Middle frontal gyrus (tissue), 1 donor: Measurements from ENCODE around the gene TMEM30B.
"Not testable (repeated sequence)": the region's sequence is repeated elsewhere in the genome, so short reads cannot be mapped to it uniquely, and the experiment has no call there.

Source experiments
- DNase-seq: peaks from one replicate; pipeline ENCODE4 v3.0.0-alpha.2; 2015; ENCODE audit warnings: low spot score; ENCODE audit errors: extremely low spot score

The TMEM30B gene

DNA sequence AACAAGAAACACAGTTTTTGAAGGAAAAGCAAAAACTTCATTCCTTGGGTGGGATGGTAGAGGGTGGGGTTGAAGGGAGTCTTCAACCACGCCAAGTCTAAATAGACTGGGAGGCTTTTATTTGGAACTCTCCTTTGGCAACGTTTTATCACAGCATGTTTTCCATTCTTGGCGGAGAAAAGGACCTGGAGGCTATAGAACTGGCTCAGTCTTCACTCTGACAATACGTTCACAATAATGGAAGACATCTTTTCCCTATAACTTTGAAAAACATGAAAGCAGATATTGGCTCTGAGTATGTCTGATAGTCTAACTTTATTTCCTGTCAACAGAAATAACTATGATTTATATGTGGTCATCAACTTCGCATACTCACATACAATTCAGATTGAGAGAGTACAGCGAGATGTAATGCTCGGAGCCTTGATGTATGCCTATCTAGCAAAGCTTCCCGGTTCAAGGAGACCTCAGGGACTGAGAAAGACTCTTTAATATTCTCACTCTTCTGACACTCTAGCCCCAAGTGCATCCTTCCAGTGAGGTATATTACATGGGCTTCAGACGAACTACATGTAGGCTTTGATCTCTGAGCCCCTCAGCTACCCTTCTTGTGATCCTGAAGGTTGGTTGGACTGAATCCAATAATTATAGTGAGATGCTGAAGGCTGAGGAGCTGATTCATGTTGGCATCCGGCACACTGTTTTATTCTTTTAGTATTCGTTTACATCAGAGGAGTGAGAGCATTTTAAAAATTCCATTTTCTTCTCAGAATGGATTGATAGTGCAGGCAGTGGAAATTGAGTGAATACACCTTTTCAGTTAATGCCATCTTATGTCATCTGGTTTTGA lies 14.0 kb downstream of the TMEM30B start:
- no peak for DNase-seq

DNA sequence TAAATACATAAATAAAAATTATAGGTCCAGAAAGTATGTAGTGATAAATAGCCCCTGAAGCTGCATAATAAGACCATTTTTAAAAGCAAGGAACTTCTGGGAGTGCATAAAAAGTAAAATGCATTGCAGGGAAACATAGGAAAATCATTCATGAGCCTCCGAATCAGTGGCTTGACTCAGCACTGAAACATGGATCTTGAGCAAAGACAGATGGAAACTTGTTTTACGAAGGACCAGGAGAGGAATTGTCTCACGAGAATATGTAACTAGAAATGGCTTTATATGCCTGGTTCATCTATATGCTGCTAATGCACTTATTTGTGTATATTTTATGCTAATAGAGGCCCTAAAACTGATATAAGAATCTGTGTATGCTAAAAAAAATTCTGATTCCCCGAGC lies 14.7 kb downstream of the TMEM30B start:
- no peak for DNase-seq

DNA sequence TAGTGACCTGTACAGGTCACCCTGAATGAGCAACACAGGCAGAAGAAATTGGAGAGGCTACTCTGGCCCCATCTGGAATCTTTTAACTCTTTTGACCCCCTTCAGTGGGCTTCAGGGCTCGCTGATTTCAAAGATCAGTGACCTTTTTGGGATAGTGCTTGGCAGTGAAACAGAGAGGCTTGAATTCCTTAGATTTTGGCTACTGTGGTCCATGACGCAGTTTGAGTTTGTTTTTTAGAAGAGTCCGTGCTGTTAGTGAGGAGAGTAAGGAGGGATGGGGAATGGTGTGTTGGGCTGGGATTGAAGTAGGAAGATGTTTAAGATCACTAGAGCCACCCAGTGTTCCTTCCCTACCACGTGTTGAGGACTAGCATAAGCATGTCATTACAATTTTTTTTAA lies 16.5 kb downstream of the TMEM30B start:
- no peak for DNase-seq

DNA sequence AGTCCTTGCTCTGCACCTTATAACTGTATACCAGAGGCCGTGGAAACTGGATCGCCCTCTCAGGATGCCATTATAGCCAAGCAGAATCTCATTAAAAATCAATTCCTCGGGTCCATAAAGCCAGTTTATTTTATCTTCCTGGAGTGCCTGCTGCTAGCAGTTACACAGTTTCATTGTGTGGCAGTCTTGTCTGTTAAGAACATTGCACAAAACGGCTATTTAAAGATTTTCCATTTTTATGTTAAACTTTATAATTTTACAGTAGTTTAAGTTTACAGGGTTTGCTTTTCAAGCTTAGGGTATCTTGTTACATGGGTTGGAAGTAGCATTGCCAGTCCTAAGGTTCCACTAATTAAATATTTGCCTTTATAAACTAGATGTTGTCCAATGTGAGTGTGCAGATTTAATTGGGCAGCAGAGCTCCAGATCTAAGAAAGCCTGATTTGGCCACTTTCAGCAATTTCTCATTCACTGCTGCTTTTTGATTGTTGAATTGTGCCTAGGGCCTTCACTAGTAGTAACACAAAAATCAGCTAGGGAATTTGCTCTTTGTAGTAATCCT lies 17.0 kb downstream of the TMEM30B start:
- DNase-seq, result no peak

DNA sequence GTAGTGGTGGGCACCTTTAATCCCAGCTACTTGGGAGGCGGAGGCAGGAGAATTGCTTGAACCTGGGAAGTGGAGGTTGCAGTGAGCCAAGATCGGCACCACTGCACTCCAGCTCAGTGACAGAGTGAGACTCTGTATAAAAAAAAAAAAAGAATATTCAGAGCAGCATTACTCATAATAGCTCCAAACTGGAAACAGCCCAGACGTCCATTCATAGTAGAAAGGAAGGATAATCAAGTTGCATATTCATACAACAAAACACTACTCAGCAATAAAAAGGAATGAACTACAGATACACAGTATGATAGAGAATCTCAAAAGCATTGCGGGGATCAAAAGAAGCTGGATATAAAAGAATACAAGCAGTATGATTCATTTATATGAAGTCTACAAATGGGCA lies 19.1 kb downstream of the TMEM30B start:
- no peak for DNase-seq

DNA sequence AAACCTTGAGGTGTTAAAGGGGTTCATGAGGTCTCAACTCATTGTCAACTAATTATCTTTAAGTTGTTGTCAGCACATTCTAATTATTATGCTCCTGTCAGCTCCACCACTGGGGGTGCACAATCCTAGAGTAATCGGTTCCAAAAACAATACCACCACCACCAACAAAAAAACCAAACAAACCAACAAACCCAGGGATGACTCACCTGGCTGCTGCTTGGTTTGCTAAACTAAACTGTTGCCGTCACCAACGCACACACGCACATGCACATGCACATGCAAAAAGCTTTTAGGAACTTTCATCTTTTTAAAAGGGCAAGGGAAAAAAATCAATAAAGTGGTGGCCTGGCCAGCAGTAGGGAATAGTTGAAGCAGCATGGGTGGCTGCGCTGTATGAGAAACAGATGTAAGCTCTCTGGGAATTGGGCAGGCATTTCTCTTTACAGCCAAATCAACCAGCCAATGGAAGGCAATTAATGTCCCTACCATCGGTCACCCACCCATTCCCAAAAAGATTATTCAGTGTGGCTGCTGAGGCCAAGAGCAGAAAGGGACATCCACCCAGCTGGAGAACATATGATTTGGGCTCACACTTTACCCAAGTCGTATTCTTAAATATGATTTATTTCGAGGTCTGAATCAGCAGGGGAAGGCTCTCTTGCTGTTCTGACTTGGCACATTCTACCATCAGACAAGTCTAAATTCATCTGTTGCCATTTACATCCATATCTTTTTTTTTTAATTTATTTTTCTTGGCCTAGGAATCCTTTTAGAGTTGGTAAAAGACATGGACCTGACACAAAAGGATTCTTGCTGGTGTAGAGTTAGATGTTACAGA lies 20.0 kb downstream of the TMEM30B start:
- no peak for DNase-seq

DNA sequence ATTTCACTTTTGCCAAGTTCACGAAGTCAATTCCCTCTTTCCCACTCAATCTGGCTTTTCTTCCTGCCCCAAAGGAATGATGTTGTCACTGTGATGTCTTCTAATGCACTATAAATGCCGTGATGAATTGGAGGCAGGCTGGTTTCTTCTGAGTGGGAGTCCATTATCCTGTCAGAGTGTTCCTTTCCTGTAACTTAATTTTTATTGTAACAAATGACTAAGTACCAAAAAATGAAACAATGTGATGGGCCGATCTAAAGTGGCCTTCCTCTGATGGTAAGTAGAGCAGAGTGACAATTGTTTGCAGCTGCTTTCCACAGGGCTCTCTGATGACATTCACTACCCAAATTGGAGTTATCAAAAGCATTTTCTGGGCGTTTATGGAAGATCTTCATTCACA lies 22.2 kb downstream of the TMEM30B start:
- DNase-seq, result no peak

DNA sequence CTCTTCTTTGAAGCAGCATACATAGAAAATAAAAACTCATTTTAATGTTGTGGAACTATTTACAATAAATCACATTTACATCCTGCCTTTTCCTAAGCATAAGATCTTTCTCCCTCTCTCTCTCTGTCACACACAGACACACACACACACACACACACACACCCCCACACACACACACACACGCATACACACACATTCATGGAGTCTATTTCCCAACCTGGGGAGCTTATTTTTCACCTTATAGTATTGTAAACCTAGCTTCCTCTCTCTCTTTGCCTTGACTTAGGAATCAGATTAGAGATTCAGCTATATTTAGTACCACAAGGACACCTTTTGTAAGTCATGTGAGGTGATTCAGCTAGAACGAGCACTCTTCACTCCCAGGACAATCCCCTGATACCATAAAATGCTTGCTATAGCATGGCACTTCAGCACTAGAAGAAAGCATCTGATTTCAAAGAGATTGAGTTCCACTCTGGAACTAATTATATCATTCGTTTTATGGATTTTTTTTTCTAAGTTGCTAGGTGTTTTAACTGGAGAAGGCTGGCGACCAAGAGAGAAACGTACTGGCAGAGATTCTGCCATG lies 23.6 kb downstream of the TMEM30B start:
- no peak for DNase-seq

DNA sequence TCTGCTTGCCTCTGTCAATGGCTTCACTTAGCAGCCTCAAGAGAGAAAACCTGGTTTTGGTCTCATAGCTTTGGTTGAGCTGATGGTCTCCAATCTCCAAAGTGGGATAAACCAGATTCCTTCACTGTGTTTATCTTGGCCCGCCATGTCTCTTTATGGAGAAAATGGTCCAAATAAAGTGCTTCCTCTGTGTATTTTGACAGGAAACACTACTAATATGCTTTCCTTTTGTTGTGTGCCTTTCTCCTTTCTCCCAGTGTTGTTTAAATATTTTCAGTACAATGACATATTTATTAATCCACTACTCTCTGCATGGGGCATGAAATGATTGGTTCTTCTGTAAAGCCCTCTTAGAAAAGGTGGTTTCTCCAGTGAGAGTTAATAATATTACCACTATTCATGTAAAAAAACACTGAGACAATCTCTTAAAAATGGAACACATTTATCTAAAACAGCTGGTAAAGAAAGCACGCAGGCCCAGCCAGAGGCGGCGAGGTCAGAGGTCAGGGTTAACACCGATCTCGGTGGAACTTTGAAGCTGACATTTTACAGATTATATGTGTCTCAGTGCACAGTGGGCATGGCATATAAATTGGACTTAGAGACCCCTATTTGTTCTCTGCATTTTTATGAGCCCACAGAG lies 24.2 kb downstream of the TMEM30B start:
- DNase-seq, result no peak

DNA sequence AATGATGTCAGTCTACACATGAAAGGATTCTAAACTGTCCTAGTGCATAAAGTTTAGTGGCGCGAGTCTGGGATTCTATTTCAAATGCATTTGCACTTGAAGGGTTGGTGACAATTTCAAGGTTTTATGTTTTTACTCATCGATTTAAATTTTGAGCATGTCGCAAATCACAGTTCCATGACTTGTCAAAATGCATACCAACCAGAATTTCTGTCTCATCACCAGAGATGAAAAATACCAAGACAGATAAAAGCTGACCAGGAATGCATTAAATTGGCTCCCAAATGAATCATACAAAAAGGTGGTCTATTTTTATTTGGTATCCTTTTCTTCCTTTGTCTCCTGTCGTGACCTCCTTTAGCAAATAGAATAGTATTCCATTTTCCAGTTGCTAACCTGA lies 25.2 kb downstream of the TMEM30B start:
- DNase-seq, result no peak

DNA sequence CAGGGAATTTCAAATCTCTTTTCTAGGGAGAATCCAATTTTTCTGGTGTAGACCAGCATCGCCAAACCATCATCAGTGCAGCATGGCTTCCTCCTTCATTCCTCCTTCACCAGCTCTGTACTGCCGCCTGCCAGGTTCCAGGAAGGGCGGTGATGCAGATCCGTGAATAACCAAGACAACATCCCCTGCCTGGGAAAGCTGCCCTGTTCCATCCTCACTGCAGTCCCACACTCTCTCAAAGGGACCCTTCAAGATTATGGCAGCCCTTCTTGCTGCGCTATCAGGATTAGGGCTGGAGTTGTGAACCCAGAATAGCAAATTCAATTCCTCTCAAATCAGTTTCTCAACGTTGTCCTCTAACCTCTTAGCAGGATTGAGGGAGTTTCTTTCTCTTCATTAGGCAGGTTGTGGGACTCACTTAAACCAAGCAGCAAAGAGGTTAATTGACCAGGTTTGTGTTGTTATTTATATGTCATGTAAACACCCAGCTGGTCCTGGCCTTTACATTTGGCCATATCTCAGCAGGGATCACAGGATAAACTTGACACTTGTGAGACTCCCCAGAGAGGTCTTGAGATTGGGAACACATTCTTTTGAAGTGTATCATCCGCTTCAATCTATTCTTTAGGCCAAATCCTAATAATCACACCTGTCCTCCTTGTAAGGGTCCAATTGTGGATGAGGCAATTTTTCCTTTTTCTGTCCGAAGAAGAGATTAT lies 26.2 kb downstream of the TMEM30B start:
- no peak for DNase-seq

DNA sequence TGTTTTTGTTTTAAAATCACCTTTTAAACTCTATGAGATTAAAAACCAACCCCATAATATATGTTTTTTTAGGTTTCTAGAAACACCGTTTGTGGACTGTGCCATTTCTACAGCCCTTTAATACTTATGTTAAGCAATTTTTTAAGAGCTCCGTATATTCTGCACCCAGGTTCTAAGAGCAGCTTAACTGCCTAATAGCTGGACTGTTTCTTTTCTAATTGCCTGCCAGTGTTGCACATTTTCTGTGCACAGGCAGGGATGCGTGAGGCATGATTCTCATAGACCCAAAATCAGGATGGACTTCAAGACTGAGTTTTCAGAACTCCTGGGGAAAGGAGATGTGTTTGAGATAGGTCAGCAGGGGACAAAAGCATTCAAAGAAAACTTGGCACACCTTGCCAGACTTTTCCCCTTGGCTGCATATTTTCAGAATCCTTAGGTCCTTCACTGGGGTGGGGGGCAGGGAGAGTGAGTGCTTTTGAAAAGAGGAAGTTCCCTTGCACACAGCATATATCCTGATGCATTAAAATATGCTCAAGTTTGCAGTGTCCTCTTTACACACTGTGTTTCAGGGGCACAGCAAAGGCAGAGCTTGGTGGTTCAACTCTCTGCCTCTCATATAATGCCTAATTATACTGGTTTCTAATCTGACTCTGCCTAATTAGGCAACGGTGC lies 27.9 kb downstream of the TMEM30B start:
- no peak for DNase-seq

DNA sequence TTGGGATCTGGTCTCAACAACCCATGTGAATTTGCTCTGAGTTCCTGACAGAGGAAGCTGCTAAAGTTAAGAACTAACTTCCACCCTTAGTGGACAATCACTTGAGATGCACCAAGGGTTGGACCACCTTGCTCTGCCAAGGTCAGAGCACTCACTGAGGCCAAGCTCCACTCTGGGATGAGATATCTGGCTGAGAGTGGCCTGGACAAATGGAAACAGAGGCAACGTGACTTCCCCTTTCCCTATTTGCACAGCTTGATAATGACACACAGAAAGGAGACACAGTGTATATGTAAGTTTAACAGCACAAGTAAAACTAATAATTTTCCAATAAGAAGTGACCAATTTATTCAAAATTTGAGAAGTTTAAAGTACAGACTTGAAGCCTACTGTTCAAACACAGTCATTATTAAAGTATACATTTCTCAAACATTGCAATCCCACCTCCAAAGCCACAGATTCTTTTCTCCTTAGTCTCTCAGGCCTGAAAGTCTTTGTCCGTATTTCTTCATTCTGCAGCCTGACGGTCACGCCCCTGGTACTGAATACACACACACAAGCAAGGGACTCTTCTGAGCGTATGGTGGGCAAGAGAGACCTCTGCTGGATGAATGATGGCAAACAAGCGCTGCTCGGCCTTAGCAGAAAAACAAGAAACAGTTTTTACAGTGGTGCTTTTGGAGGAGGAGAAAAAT lies 28.6 kb downstream of the TMEM30B start:
- peak; percentile 56 for DNase-seq

DNA sequence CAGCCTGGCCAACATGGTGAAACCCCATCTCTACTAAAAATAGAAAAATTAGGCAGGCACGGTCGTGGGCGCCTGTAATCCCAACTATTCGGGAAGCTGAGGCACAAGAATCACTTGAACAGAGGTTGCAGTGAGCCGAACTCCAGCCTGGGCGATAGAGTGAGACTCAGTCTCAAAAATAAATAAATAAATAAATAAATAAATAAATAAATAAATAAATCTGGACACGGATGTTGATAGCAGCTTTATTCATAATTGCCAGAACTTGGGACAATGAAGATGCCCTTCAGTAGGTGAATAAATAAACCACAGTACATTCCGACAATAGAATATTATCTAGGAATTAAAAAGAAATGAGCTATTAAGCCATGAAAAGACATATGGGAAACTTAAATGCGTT lies 31.1 kb downstream of the TMEM30B start:
- DNase-seq, result no peak

DNA sequence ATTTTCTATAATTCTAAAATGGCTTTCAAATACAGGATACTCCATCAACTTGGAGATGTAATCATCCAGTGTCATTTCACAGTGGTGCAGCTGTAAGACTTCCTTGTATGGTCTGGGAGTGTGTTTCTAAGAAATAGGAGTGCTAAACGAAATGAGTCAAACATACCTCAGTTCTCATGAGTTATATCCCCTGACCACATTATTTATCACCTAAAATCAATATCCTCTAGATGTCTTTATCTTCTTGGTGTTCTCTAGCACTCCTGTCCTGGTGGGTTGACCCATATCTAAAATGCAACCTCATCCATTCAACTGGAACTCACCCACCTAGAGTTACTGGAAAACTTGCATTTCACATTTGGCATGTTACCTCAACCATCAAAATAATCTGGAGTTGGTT lies 33.2 kb downstream of the TMEM30B start:
- no peak for DNase-seq

DNA sequence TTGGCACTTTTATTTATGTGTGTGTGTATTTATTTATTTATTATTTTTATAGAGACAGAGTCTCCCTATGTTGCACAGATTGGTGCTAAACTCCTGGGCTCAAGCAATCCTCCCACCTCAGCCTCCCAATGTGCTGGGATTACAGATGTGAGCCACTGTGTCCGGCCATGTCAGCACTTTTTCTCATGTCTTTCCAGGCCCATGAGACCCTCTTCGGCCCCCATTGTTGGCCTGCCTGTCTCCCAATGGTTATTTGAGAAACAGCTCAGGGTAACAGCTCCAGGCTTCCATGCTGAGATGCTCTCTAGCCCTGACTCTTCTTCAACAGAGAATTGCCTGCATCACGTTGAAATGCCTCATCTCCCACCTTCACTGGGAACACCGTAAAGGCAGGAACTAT lies 34.4 kb downstream of the TMEM30B start:
- no peak for DNase-seq

DNA sequence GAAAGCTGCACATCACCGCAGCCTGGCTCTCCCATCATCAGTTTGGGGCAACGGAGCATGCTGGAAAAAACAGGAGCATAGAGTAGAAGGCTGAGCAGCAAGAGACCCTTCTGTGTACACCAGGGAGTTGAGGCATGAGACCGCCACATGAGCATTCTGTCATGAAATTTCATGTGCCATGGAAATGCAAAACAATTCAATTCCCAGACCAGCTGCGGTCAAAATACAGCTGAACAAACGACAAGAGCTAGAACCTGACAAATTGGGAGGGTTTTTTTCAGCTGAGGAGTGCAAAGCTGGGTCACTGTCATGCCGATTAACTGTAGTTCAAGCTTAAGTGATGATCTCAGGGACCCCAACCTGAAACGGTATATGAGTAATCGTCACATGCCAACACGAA lies 37.1 kb downstream of the TMEM30B start:
- DNase-seq, result no peak

DNA sequence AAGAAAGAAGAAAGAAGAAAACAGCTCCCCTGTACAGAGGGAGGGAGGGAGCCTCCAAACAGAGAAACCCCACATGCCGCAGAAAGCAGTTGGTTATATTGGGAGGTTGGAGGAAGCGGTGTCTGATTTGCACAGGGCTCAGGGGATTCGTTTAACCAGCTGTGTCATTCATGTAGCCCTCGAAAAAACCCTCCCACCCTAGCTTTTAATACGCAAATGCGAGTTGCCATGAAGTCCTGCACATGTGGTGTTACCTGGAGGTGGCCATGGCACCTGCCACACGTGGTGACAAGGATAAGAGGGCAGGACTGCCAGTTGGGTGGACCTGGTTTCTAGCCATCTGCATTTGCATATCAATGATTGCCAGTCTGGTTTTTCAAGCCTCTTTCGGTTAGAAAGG lies 40.9 kb downstream of the TMEM30B start:
- DNase-seq, result no peak

DNA sequence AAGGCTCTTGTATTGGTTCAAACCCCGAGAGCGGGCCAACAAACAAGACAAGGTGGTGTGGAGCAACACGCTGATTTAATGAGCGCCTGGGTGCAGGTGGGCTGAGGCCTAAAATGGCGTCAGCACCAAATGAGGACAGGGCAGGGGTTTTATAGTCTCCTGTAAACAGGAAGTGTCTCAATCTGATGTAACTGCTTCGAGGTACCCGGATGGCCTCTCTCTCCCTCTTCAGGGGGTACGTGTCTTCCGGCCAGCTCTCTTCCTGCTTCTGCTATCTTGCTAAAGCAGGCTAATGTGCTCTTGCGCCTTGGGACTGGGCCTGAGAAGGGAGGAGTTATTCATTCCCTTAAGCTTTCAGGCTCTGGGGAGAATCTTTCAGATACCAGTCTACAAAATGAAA lies 41.9 kb downstream of the TMEM30B start:
- not testable (repeated sequence) for DNase-seq
